ENCODE measurements around the gene CSRNP3.

Gene CSRNP3

GRCh38 chr2:165693838-165694237, 224.3 kb downstream of the CSRNP3 start:
- DNase-seq, result no peak

- DNase-seq, result no peak
Observed at GRCh38 chr2:165697748-165698443, 228.4 kb downstream of the CSRNP3 start.

GRCh38 chr2:165698444-165698884, 229.0 kb downstream of the CSRNP3 start:
- DNase-seq, result peak in 1 of 5 experiments; percentile 37

GRCh38 chr2:165699946-165700345, 230.4 kb downstream of the CSRNP3 start:
- no peak for DNase-seq

- no peak for DNase-seq
Observed at GRCh38 chr2:165700531-165700930, 231.0 kb downstream of the CSRNP3 start.

- no peak for DNase-seq
Observed at GRCh38 chr2:165701147-165701546, 231.6 kb downstream of the CSRNP3 start.

- no peak for DNase-seq
Observed at GRCh38 chr2:165706960-165707487, 237.5 kb downstream of the CSRNP3 start.

- DNase-seq, result no peak
Observed at GRCh38 chr2:165716091-165716490, 246.6 kb downstream of the CSRNP3 start.

- DNase-seq, result no peak
Observed at GRCh38 chr2:165718610-165719210, 249.2 kb downstream of the CSRNP3 start.

- no peak for DNase-seq
Observed at GRCh38 chr2:165720511-165720910, 251.0 kb downstream of the CSRNP3 start.

GRCh38 chr2:165725421-165725820, 255.9 kb downstream of the CSRNP3 start:
- no peak for DNase-seq

Measured in T-helper 2 cell (primary cell).